Panc1 (cell line): ENCODE measurements around the gene CSNK1G1. TPM values are rescaled to one million over a fixed set of nuclear protein-coding genes. Genes with fewer than 3 reads are reported as not detected.

ENCODE experiments used
- ATAC-seq: fragments of 200-7000 bp; cut with Tn5 transposase; 2 replicates; pipeline ENCODE4 v1.9.1; 2020; ENCODE audit warnings: mild to moderate bottlenecking, moderate library complexity
- BruUV-seq: library from RNA; stranded (reverse); fragments of 400-500 nt; replicated peaks from 2 replicates; lab custom pipeline; 2021; lab: Mats Ljungman, UMichigan
- CTCF ChIA-PET: fragments of 300-600 bp; sonication (Branson Sonifier 250); formaldehyde crosslinking; loops from one replicate; lab custom pipeline; 2022; ENCODE audit warnings: antibody characterized with exemption; lab: Charles Lee
- POLR2A ChIA-PET: fragments of 300-600 bp; sonication (Branson Sonifier 250); formaldehyde crosslinking; loops from one replicate; lab custom pipeline; 2022; ENCODE audit warnings: antibody characterized with exemption; lab: Charles Lee
- DNase-seq: peaks from one replicate; pipeline ENCODE4 v3.0.0-alpha.2; 2010; ENCODE audit warnings: low read depth, low spot score
- H3K27ac ChIP-seq: 2 replicates; pipeline ENCODE4 v1.5.1; 2011; ENCODE audit warnings: mild to moderate bottlenecking, low read length, inconsistent platforms
- H3K27me3 ChIP-seq: fragments of 200-500 bp; sonication (Bioruptor generic); 2 replicates; pipeline ENCODE4 v1.6.0; 2014; ENCODE audit warnings: low read length, inconsistent platforms; ENCODE audit not compliant: control insufficient read depth, insufficient read depth
- H3K36me3 ChIP-seq: fragments of 200-500 bp; sonication (Bioruptor generic); 2 replicates; pipeline ENCODE4 v1.5.1; 2014; ENCODE audit warnings: inconsistent platforms, mild to moderate bottlenecking, low read length, moderate library complexity; ENCODE audit not compliant: control insufficient read depth, insufficient read depth
- H3K4me1 ChIP-seq: 2 replicates; pipeline ENCODE4 v1.5.1; 2011; ENCODE audit warnings: inconsistent platforms, mild to moderate bottlenecking, low read length, moderate library complexity; ENCODE audit not compliant: control insufficient read depth, insufficient read depth
- H3K4me3 ChIP-seq, 2 experiments: 2 replicates each; pipeline ENCODE4 v1.5.1; 2011 to 2012; ENCODE audit warnings: low read depth in 2 of 2, low read length in 2 of 2, mild to moderate bottlenecking in 2 of 2, inconsistent platforms in 1 of 2, moderate library complexity in 1 of 2
- H3K9me3 ChIP-seq: fragments of 200-500 bp; sonication (Bioruptor generic); 2 replicates; pipeline ENCODE4 v1.5.1; 2014; ENCODE audit warnings: low read depth, mild to moderate bottlenecking, inconsistent platforms, low read length, moderate library complexity; ENCODE audit not compliant: control insufficient read depth, insufficient read depth
- CTCF ChIP-seq: fragments of 450-650 bp; IDR thresholded peaks from 2 replicates; pipeline ENCODE4 v1.5.1; 2017; ENCODE audit warnings: mild to moderate bottlenecking
- POLR2AphosphoS5 ChIP-seq: IDR thresholded peaks from 2 replicates; pipeline ENCODE4 v1.6.1; 2012; ENCODE audit warnings: mild to moderate bottlenecking, low read depth, low read length, moderate library complexity
- SIN3A ChIP-seq: IDR thresholded peaks from 2 replicates; pipeline ENCODE4 v1.6.1; 2012; ENCODE audit warnings: low read depth, mild to moderate bottlenecking, low read length, moderate library complexity, borderline replicate concordance; ENCODE audit not compliant: insufficient read depth
- TCF7L2 ChIP-seq: IDR thresholded peaks from 2 replicates; pipeline ENCODE4 v1.6.1; 2011; ENCODE audit warnings: mild to moderate bottlenecking, low read depth, low read length, inconsistent platforms
- in situ Hi-C: cut with HindIII; loops from 2 replicates; pipeline ENCODE4 v1.10.0; 2016; ENCODE audit warnings: low sequenced_read_pairs, low pct_unique_long_range_greater_than_20kb
- intact Hi-C: fragments of 100-400 bp; cut with micrococcal nuclease; formaldehyde crosslinking; loops from one replicate; pipeline ENCODE4 v1.10.0; 2022; ENCODE audit not compliant: unreplicated experiment
- total RNA-seq: library from RNA; stranded (reverse); gene quantifications from one replicate; pipeline ENCODE4 v1.2.1, GENCODE V29; 2021; ENCODE audit not compliant: unreplicated experiment
- TF ChIP-seq, protein P1 (sequence below), 2 experiments: IDR thresholded peaks; 2 replicates each; pipeline ENCODE4 v1.6.1; 2011 to 2012; ENCODE audit warnings: low read depth in 2 of 2, control low read depth in 1 of 2, low read length in 1 of 2, mild to moderate bottlenecking in 1 of 2, moderate library complexity in 1 of 2; ENCODE audit not compliant: insufficient read depth in 1 of 2

The CSNK1G1 gene
- total RNA-seq, 1 experiment from 2014 or later, result 22.8 TPM

DNA sequence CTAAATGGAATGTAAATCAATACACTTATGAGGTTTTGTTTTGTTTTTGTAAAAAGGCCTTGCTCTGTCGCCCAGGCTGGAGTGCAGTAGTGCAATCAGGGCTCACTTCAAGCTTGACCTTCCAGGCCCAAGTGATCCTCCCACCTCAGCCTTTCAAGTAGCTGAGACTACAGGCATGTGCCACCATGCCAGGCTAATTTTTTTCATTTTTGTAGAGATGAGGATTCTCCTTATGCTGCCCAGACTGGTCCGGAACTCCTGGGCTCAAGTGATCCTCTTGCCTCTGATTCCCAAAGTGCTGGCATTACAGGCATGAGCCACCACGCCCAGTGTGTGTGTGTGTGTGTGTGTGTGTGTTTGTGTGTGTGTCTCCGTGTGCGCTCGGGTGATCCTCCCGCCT is 30.3 kb upstream of the CSNK1G1 start:
- intact Hi-C loops, result no loop called here
- no TSS peak for BruUV-seq
- Histone ChIP-seq H3K9me3 (no peaks in the 10 kb centered on the region), H3K4me1 (peaks cover 9% of the 10 kb centered on the region; the same call in 1 of the 2 replicates), H3K4me3 (no peak overlapping the region), H3K27ac (no peak overlapping the region; the same call in 1 of the 2 replicates), H3K36me3 (no peaks in the 10 kb centered on the region; the same call in 1 of the 2 replicates), H3K27me3 (no peaks in the 10 kb centered on the region)
- ATAC-seq (no peak), DNase-seq (no peak)
- in situ Hi-C loops, result no loop called here
- no peak for TF ChIP-seq POLR2AphosphoS5
- TF ChIP-seq TCF7L2, result no peak
- no peak for TF ChIP-seq CTCF
- TF ChIP-seq, protein P1, sequence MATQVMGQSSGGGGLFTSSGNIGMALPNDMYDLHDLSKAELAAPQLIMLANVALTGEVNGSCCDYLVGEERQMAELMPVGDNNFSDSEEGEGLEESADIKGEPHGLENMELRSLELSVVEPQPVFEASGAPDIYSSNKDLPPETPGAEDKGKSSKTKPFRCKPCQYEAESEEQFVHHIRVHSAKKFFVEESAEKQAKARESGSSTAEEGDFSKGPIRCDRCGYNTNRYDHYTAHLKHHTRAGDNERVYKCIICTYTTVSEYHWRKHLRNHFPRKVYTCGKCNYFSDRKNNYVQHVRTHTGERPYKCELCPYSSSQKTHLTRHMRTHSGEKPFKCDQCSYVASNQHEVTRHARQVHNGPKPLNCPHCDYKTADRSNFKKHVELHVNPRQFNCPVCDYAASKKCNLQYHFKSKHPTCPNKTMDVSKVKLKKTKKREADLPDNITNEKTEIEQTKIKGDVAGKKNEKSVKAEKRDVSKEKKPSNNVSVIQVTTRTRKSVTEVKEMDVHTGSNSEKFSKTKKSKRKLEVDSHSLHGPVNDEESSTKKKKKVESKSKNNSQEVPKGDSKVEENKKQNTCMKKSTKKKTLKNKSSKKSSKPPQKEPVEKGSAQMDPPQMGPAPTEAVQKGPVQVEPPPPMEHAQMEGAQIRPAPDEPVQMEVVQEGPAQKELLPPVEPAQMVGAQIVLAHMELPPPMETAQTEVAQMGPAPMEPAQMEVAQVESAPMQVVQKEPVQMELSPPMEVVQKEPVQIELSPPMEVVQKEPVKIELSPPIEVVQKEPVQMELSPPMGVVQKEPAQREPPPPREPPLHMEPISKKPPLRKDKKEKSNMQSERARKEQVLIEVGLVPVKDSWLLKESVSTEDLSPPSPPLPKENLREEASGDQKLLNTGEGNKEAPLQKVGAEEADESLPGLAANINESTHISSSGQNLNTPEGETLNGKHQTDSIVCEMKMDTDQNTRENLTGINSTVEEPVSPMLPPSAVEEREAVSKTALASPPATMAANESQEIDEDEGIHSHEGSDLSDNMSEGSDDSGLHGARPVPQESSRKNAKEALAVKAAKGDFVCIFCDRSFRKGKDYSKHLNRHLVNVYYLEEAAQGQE (IDR thresholded peaks at IDR 0.05; ENCODE audit: insufficient read depth in 1 of 2, low read depth in 2 of 2, low read length in 1 of 2), result no peak
- TF ChIP-seq SIN3A, result no peak
- ChIA-PET CTCF (no interaction called here), POLR2A (no interaction called here)

DNA sequence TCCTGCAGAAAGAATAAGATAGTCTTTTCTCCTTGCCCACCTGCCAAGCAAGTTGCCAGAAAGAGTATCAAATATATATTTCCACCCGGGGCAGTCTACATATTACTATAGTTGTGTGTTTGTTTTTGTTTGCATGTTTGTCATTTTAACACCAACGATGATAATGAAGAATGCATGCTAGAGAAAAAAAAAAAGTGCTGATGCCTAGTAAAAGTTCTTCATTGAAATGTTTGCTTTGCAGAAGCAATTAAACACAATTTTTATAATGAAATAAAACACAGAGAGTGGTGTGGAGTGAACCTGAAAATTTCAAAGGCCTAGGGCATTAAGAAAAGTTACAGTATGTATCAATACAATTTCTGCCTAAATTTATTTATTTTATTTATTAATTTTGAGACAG is 27.8 kb upstream of the CSNK1G1 start:
- no peaks in the 10 kb centered on the region for H3K9me3 ChIP-seq
- DNase-seq, result no peak
- H3K27ac ChIP-seq, result no peak overlapping the region
- in situ Hi-C loops (no loop called here), intact Hi-C loops (no loop called here)
- POLR2A ChIA-PET, result no interaction called here
- CTCF ChIA-PET, result no interaction called here
- no TSS peak for BruUV-seq
- no peaks in the 10 kb centered on the region for H3K27me3 ChIP-seq
- H3K36me3 ChIP-seq, result no peaks in the 10 kb centered on the region; the same call in 1 of the 2 replicates
- peaks cover 11% of the 10 kb centered on the region for H3K4me1 ChIP-seq
- ATAC-seq, result no peak
- TF ChIP-seq TCF7L2 (no peak), CTCF (no peak), SIN3A (no peak), POLR2AphosphoS5 (no peak)
- TF ChIP-seq, protein P1 (IDR thresholded peaks at IDR 0.05; ENCODE audit: insufficient read depth in 1 of 2, low read depth in 2 of 2, low read length in 1 of 2), result no peak
- no peak overlapping the region for H3K4me3 ChIP-seq
